Omental fat pad (tissue), 4 donors: Measurements from ENCODE around the gene ERBB2. TPM values are rescaled to one million over a fixed set of nuclear protein-coding genes. Genes with fewer than 3 reads are reported as not detected.
A peak's percentile ranks its signal among the peaks of the same experiment; 100 is the strongest.

Experiments
- ATAC-seq: fragments of 150-250 bp; one replicate; pipeline ENCODE4 v1.9.1; 2016; ENCODE audit warnings: mild to moderate bottlenecking, moderate library complexity; ENCODE audit not compliant: low FRiP score
- DNase-seq: peaks from one replicate; pipeline ENCODE4 v3.0.0-alpha.2; 2019; ENCODE audit warnings: low spot score
- CTCF ChIP-seq, 3 donors: fragments of 450-650 bp; IDR thresholded peaks; one replicate each; pipeline ENCODE4 v1.5.1; 2016 to 2017; ENCODE audit warnings: antibody characterized with exemption in 3 of 3, mild to moderate bottlenecking in 3 of 3, moderate library complexity in 2 of 3
- total RNA-seq, 4 donors: library from RNA; depleted of rRNA; stranded (reverse); fragments of >200 nt; gene quantifications; one replicate each; pipeline ENCODE4 v1.1.0, GENCODE V29; 2016

ERBB2 gene
- total RNA-seq, 4 donors from 2014 or later: 13.8 to 23.8 (median 15.7) TPM

GRCh38 chr17:39683295-39683939 is 16.4 kb upstream of the ERBB2 start:
- no peak for TF ChIP-seq CTCF (IDR thresholded peaks at IDR 0.05)
- DNase-seq (no peak), ATAC-seq (no peak)

GRCh38 chr17:39684369-39685192 is 15.3 kb upstream of the ERBB2 start:
- no peak for TF ChIP-seq CTCF (IDR thresholded peaks at IDR 0.05)
- ATAC-seq: no peak
- DNase-seq: no peak

GRCh38 chr17:39687101-39687545 is 12.7 kb upstream of the ERBB2 start:
- ATAC-seq: no peak
- no peak for DNase-seq
- TF ChIP-seq CTCF (IDR thresholded peaks at IDR 0.05): no peak

GRCh38 chr17:39687546-39688474 is 12.1 kb upstream of the ERBB2 start, which contains the start of gene PGAP3:
Gene PGAP3 (minus strand): TSS chr17:39688057. CDS start chr17:39688014, 43 bp downstream.
- DNase-seq (peak; percentile 81), ATAC-seq (peak; percentile 92)
- no peak for TF ChIP-seq CTCF (IDR thresholded peaks at IDR 0.05)

- no peak for ATAC-seq
- TF ChIP-seq CTCF (IDR thresholded peaks at IDR 0.05): no peak
- DNase-seq: no peak
Measured at GRCh38 chr17:39688475-39688835, 11.4 kb upstream of the ERBB2 start.

GRCh38 chr17:39688945-39689344 is 10.9 kb upstream of the ERBB2 start:
- no peak for ATAC-seq
- TF ChIP-seq CTCF (IDR thresholded peaks at IDR 0.05): no peak
- no peak for DNase-seq
